Endodermal cell (in vitro differentiated cells): ENCODE data around the gene PRIM2. TPM values are rescaled to one million over a fixed set of nuclear protein-coding genes. Genes with fewer than 3 reads are reported as not detected.
"Not testable (repeated sequence)": the region's sequence is repeated elsewhere in the genome, so short reads cannot be mapped to it uniquely, and the experiment has no call there.

Experiments
- DNase-seq: peaks from one replicate; pipeline ENCODE4 v3.0.0-alpha.2; 2017
- H3K27ac ChIP-seq: 2 replicates; pipeline ENCODE4 v1.5.1; 2013; ENCODE audit warnings: mild to moderate bottlenecking, low read depth, low read length, moderate library complexity
- H3K27me3 ChIP-seq: 2 replicates; pipeline ENCODE4 v1.6.1; 2013; ENCODE audit warnings: mild to moderate bottlenecking, low read length, moderate library complexity; ENCODE audit not compliant: insufficient read depth, control insufficient read depth, poor library complexity, severe bottlenecking
- H3K36me3 ChIP-seq: 2 replicates; pipeline ENCODE4 v1.7.0; 2013; ENCODE audit warnings: mild to moderate bottlenecking, low read length, moderate library complexity; ENCODE audit not compliant: control insufficient read depth, insufficient read depth
- H3K4me1 ChIP-seq: one replicate; pipeline ENCODE4 v1.7.0; 2013; ENCODE audit warnings: low read length; ENCODE audit not compliant: control insufficient read depth, insufficient read depth
- H3K4me3 ChIP-seq: 2 replicates; pipeline ENCODE4 v1.5.1; 2013; ENCODE audit warnings: mild to moderate bottlenecking, low read length, moderate library complexity
- H3K9ac ChIP-seq: 2 replicates; pipeline ENCODE4 v1.6.1; 2013; ENCODE audit warnings: mild to moderate bottlenecking, low read length, moderate library complexity; ENCODE audit not compliant: poor library complexity, severe bottlenecking; ENCODE audit errors: extremely low read depth
- H3K9me3 ChIP-seq: 2 replicates; pipeline ENCODE4 v1.6.1; 2013; ENCODE audit warnings: mild to moderate bottlenecking, low read length, moderate library complexity; ENCODE audit not compliant: control insufficient read depth
- H3K27ac Mint-ChIP-seq: 2 replicates; pipeline ENCODE4 v1.8.0; 2020; ENCODE audit warnings: mixed read lengths
- H3K27me3 Mint-ChIP-seq: 2 replicates; pipeline ENCODE4 v1.8.0; 2021; ENCODE audit warnings: mild to moderate bottlenecking, mixed read lengths; ENCODE audit not compliant: insufficient read depth
- H3K36me3 Mint-ChIP-seq: 2 replicates; pipeline ENCODE4 v1.8.0; 2020; ENCODE audit warnings: low read depth, mixed read lengths
- H3K4me1 Mint-ChIP-seq: 2 replicates; pipeline ENCODE4 v1.8.0; 2020; ENCODE audit warnings: mixed read lengths
- H3K4me3 Mint-ChIP-seq: 2 replicates; pipeline ENCODE4 v1.8.0; 2020; ENCODE audit warnings: mild to moderate bottlenecking, moderate library complexity, mixed read lengths
- H3K9me3 Mint-ChIP-seq: 2 replicates; pipeline ENCODE4 v1.8.0; 2020; ENCODE audit warnings: mild to moderate bottlenecking, mixed read lengths
- WGBS, 2 experiments: methylation state at CpG; one replicate each; pipeline versions ENCODE4 v1.1.5 to v1.1.7; 2013; ENCODE audit warnings: missing lambda C conversion rate in 2 of 2, mixed read lengths in 1 of 2; ENCODE audit not compliant: insufficient coverage in 1 of 2, insufficient read length in 1 of 2; 5-methylcytosine and 5-hydroxymethylcytosine counted together
- total RNA-seq, 2 donors: library from RNA; stranded (reverse); fragmentation: NEBNext Ultra II Directional in 1 of 2; extraction: Animal tissue kit (Norgen Biotek cat#: 25700) in 1 of 2; gene quantifications; 2 replicates in 1 of 2; 3 replicates in 1 of 2; pipeline ENCODE4 v1.2.1, GENCODE V29; 2021

Gene PRIM2
- total RNA-seq, 2 donors from 2014 or later: 30.9 to 43.1 TPM

- H3K4me3 ChIP-seq, DNase-seq, H3K27ac Mint-ChIP-seq, H3K9ac ChIP-seq, H3K9me3 ChIP-seq, H3K27me3 ChIP-seq, H3K27me3 Mint-ChIP-seq, H3K4me1 ChIP-seq, H3K36me3 ChIP-seq, H3K9me3 Mint-ChIP-seq, H3K4me3 Mint-ChIP-seq, H3K27ac ChIP-seq, H3K36me3 Mint-ChIP-seq: not testable (repeated sequence)
- H3K4me1 Mint-ChIP-seq: peaks cover 24% of the 10 kb centered on the region
- 100% methylated on average over 2 of the region's 2 CpGs; no CpG with 5 or more reads in 1 of the 2 experiments for WGBS, 2 experiments
Measured at GRCh38 chr6:57496251-57496650, 178.8 kb downstream of the PRIM2 start.

GRCh38 chr6:57500368-57501021 is 183.1 kb downstream of the PRIM2 start:
- WGBS, 2 experiments: 88 to 100% methylated on average over 1 to 4 of the region's 4 CpGs
- H3K4me1 Mint-ChIP-seq: peaks cover 34% of the 10 kb centered on the region
- peak overlapping the region; percentile 55 for H3K4me3 ChIP-seq
- not testable (repeated sequence) for H3K9me3 ChIP-seq, H3K27me3 Mint-ChIP-seq, H3K27ac ChIP-seq, H3K4me3 Mint-ChIP-seq, H3K9ac ChIP-seq, DNase-seq, H3K27me3 ChIP-seq, H3K9me3 Mint-ChIP-seq, H3K36me3 ChIP-seq, H3K4me1 ChIP-seq, H3K36me3 Mint-ChIP-seq
- H3K27ac Mint-ChIP-seq: peak overlapping the region; percentile 39

GRCh38 chr6:57502387-57502786 is 185.0 kb downstream of the PRIM2 start:
- peaks cover 34% of the 10 kb centered on the region for H3K4me1 Mint-ChIP-seq
- H3K4me1 ChIP-seq, H3K9ac ChIP-seq, H3K9me3 Mint-ChIP-seq, DNase-seq, H3K36me3 ChIP-seq, H3K4me3 ChIP-seq, H3K27ac ChIP-seq, H3K9me3 ChIP-seq, H3K27ac Mint-ChIP-seq, H3K27me3 ChIP-seq, H3K4me3 Mint-ChIP-seq, H3K36me3 Mint-ChIP-seq, H3K27me3 Mint-ChIP-seq: not testable (repeated sequence)
- WGBS, 2 experiments: 95 to 100% methylated on average over 4 to 10 of the region's 10 CpGs

- H3K9me3 ChIP-seq, H3K27me3 ChIP-seq, H3K36me3 ChIP-seq, H3K27ac Mint-ChIP-seq, H3K4me3 ChIP-seq, H3K9ac ChIP-seq, H3K9me3 Mint-ChIP-seq, H3K4me1 ChIP-seq, H3K4me3 Mint-ChIP-seq, H3K27me3 Mint-ChIP-seq, H3K27ac ChIP-seq, DNase-seq, H3K36me3 Mint-ChIP-seq: not testable (repeated sequence)
- peaks cover 20% of the 10 kb centered on the region for H3K4me1 Mint-ChIP-seq
- WGBS, 2 experiments: 80% methylated on average over 1 of the region's 1 CpG; no CpG with 5 or more reads in 1 of the 2 experiments
Measured at GRCh38 chr6:57505251-57505650, 187.8 kb downstream of the PRIM2 start.

GRCh38 chr6:57510390-57510789 is 193.0 kb downstream of the PRIM2 start:
- 92% methylated on average over 3 of the region's 4 CpGs; no CpG with 5 or more reads in 1 of the 2 experiments for WGBS, 2 experiments
- not testable (repeated sequence) for H3K27ac ChIP-seq, H3K4me1 Mint-ChIP-seq, H3K4me3 Mint-ChIP-seq, H3K9me3 Mint-ChIP-seq, H3K4me3 ChIP-seq, DNase-seq, H3K36me3 ChIP-seq, H3K27ac Mint-ChIP-seq, H3K27me3 ChIP-seq, H3K4me1 ChIP-seq, H3K9me3 ChIP-seq, H3K27me3 Mint-ChIP-seq, H3K36me3 Mint-ChIP-seq, H3K9ac ChIP-seq

- not testable (repeated sequence) for H3K9me3 ChIP-seq, H3K27me3 Mint-ChIP-seq, H3K27me3 ChIP-seq, H3K27ac Mint-ChIP-seq, H3K4me1 ChIP-seq, H3K4me3 ChIP-seq, H3K9me3 Mint-ChIP-seq, H3K9ac ChIP-seq, H3K36me3 ChIP-seq, H3K4me3 Mint-ChIP-seq, DNase-seq, H3K27ac ChIP-seq, H3K36me3 Mint-ChIP-seq
- no CpG with 5 or more reads among the region's 1 CpG for WGBS, 2 experiments
- peaks cover 23% of the 10 kb centered on the region for H3K4me1 Mint-ChIP-seq
Measured at GRCh38 chr6:57515171-57515570, 197.7 kb downstream of the PRIM2 start.

- H3K9ac ChIP-seq, H3K36me3 Mint-ChIP-seq, H3K27me3 Mint-ChIP-seq, H3K4me3 ChIP-seq, H3K4me1 ChIP-seq, H3K27ac ChIP-seq, DNase-seq, H3K27me3 ChIP-seq, H3K9me3 ChIP-seq, H3K27ac Mint-ChIP-seq, H3K4me3 Mint-ChIP-seq, H3K36me3 ChIP-seq, H3K9me3 Mint-ChIP-seq: not testable (repeated sequence)
- WGBS, 2 experiments: 80% methylated on average over 1 of the region's 3 CpGs; no CpG with 5 or more reads in 1 of the 2 experiments
- peaks cover 23% of the 10 kb centered on the region for H3K4me1 Mint-ChIP-seq
Measured at GRCh38 chr6:57515845-57516244, 198.4 kb downstream of the PRIM2 start.
